GM11168 (cell line): ENCODE measurements around the gene FABP1.

Source experiments
- in situ Hi-C: fragments of 300-500 bp; cut with MboI; formaldehyde crosslinking; loops from one replicate; pipeline ENCODE4 v1.12.0; 2022; ENCODE audit warnings: low sequenced_read_pairs; ENCODE audit not compliant: unreplicated experiment

Gene FABP1

GRCh38 chr2:88085602-88086001, 42.3 kb downstream of the FABP1 start:
- in situ Hi-C loops, result no loop called here

GRCh38 chr2:88085099-88085498, 42.8 kb downstream of the FABP1 start:
- in situ Hi-C loops, result no loop called here

- in situ Hi-C loops, result no loop called here
Observed at GRCh38 chr2:88082781-88083180, 45.1 kb downstream of the FABP1 start.

- in situ Hi-C loops, result no loop called here
Observed at GRCh38 chr2:88081924-88082608, 45.8 kb downstream of the FABP1 start.

- in situ Hi-C loops, result no loop called here
Observed at GRCh38 chr2:88080545-88080944, 47.3 kb downstream of the FABP1 start.

- in situ Hi-C loops, result no loop called here
Observed at GRCh38 chr2:88078643-88079172, 49.2 kb downstream of the FABP1 start.

- in situ Hi-C loops, result no loop called here
Observed at GRCh38 chr2:88077080-88077479, 50.8 kb downstream of the FABP1 start.

GRCh38 chr2:88074854-88075292, 53.0 kb downstream of the FABP1 start:
- in situ Hi-C loops, result no loop called here

GRCh38 chr2:88074150-88074549, 53.7 kb downstream of the FABP1 start:
- in situ Hi-C loops, result no loop called here
